ENCODE results near the gene BLACAT1. TPM values are rescaled to one million over a fixed set of nuclear protein-coding genes. Genes with fewer than 3 reads are reported as not detected.

Gene BLACAT1
- total RNA-seq, 1 experiment from 2014 or later, result 9.8 TPM

- no peaks in the 10 kb centered on the region for H3K9me3 Mint-ChIP-seq
- ChIA-PET POLR2A (no interaction called here), CTCF (interaction anchor here (1.1 to 7.7 kb wide), 7 partner anchors 7 to 101 kb away, joined by 3 to 69 read pairs (median 6); no protein-coding TSS in a partner anchor)
- DNase-seq (ENCODE audit: low spot score) (no peak), ATAC-seq (no peak)
- H3K27me3 Mint-ChIP-seq (ENCODE audit: low read depth), result peaks cover 37% of the 10 kb centered on the region
- H3K4me3 Mint-ChIP-seq, result no peak overlapping the region
- H3K27ac Mint-ChIP-seq, result no peak overlapping the region
- no peaks in the 10 kb centered on the region for H3K36me3 Mint-ChIP-seq
- H3K4me1 Mint-ChIP-seq, result peaks cover 42% of the 10 kb centered on the region
- TF ChIP-seq EMX1 (CRISPR knock-in tag; IDR thresholded peaks at IDR 0.05) (no peak), CREM (CRISPR knock-in tag; IDR thresholded peaks at IDR 0.05) (no peak), ATF2 (CRISPR knock-in tag; IDR thresholded peaks at IDR 0.05; ENCODE audit: borderline replicate concordance, low read depth) (no peak), HMGA2 (CRISPR knock-in tag; IDR thresholded peaks at IDR 0.05) (no peak), ZBTB43 (CRISPR knock-in tag; IDR thresholded peaks at IDR 0.05) (no peak), STAT6 (CRISPR knock-in tag; conservative IDR thresholded peaks at IDR 0.05; ENCODE audit: low read depth) (no peak), ZNF121 (CRISPR knock-in tag; IDR thresholded peaks at IDR 0.05) (no peak), ARID4B (CRISPR knock-in tag; IDR thresholded peaks at IDR 0.05; ENCODE audit: borderline replicate concordance) (no peak), AFF4 (CRISPR knock-in tag; IDR thresholded peaks at IDR 0.05; ENCODE audit: borderline replicate concordance) (no peak), GTF2I (CRISPR knock-in tag; conservative IDR thresholded peaks at IDR 0.05) (no peak), ATF3 (CRISPR knock-in tag; conservative IDR thresholded peaks at IDR 0.05) (no peak), ZMAT4 (CRISPR knock-in tag; IDR thresholded peaks at IDR 0.05) (no peak), E2F4 (CRISPR knock-in tag; IDR thresholded peaks at IDR 0.05; ENCODE audit: borderline replicate concordance, low read depth) (no peak), ELF4 (CRISPR knock-in tag; IDR thresholded peaks at IDR 0.05; ENCODE audit: low read depth) (no peak), RORB (CRISPR knock-in tag; IDR thresholded peaks at IDR 0.05) (no peak), ZNF138 (CRISPR knock-in tag; conservative IDR thresholded peaks at IDR 0.05) (no peak), PRDM15 (CRISPR knock-in tag; IDR thresholded peaks at IDR 0.05) (no peak)
Measured at GRCh38 chr1:205422993-205423642, 32.7 kb downstream of the BLACAT1 start.

Data from WTC11 (cell line).